ENCODE results near the gene HNRNPF.

Gene HNRNPF

GRCh38 chr10:43402880-43403452 is 6.0 kb downstream of the HNRNPF start:
- H3K4me3 ChIP-seq (ENCODE audit: control insufficient read depth, low read depth, low read length): no peak overlapping the region
- DNase-seq (ENCODE audit: low read depth): no peak
- TF ChIP-seq CTCF (conservative IDR thresholded peaks at IDR 0.05; ENCODE audit: control insufficient read depth, insufficient read depth, low read depth, low read length): no peak

GRCh38 chr10:43402176-43402575 is 6.8 kb downstream of the HNRNPF start:
- no peak for TF ChIP-seq CTCF (conservative IDR thresholded peaks at IDR 0.05; ENCODE audit: control insufficient read depth, insufficient read depth, low read depth, low read length)
- no peak overlapping the region for H3K4me3 ChIP-seq (ENCODE audit: control insufficient read depth, low read depth, low read length)
- no peak for DNase-seq (ENCODE audit: low read depth)

GRCh38 chr10:43401627-43402026 is 7.4 kb downstream of the HNRNPF start:
- no peak for DNase-seq (ENCODE audit: low read depth)
- no peak overlapping the region for H3K4me3 ChIP-seq (ENCODE audit: control insufficient read depth, low read depth, low read length)
- no peak for TF ChIP-seq CTCF (conservative IDR thresholded peaks at IDR 0.05; ENCODE audit: control insufficient read depth, insufficient read depth, low read depth, low read length)

- DNase-seq (ENCODE audit: low read depth): peak; percentile 66
- TF ChIP-seq CTCF (conservative IDR thresholded peaks at IDR 0.05; ENCODE audit: control insufficient read depth, insufficient read depth, low read depth, low read length): no peak
- H3K4me3 ChIP-seq (ENCODE audit: control insufficient read depth, low read depth, low read length): no peak overlapping the region
These were observed 9.4 kb downstream of the HNRNPF start for GRCh38 chr10:43399320-43400310.

GRCh38 chr10:43398939-43399319 is 10.1 kb downstream of the HNRNPF start:
- no peak for DNase-seq (ENCODE audit: low read depth)
- no peak overlapping the region for H3K4me3 ChIP-seq (ENCODE audit: control insufficient read depth, low read depth, low read length)
- no peak for TF ChIP-seq CTCF (conservative IDR thresholded peaks at IDR 0.05; ENCODE audit: control insufficient read depth, insufficient read depth, low read depth, low read length)

GRCh38 chr10:43396928-43397624 is 11.9 kb downstream of the HNRNPF start:
- peak overlapping the region; percentile 45 for H3K4me3 ChIP-seq (ENCODE audit: control insufficient read depth, low read depth, low read length)
- peak; percentile 72 for DNase-seq (ENCODE audit: low read depth)
- no peak for TF ChIP-seq CTCF (conservative IDR thresholded peaks at IDR 0.05; ENCODE audit: control insufficient read depth, insufficient read depth, low read depth, low read length)
